Peyer's patch (tissue), 4 donors: ENCODE data around the gene HEXIM1.

Experiments
- CTCF ChIP-seq, 6 experiments: fragments of 450-650 bp in 4 of 6; fragments of 200-600 bp in 2 of 6; sonication (generic) in 1 of 6; IDR thresholded peaks; one replicate each; pipeline ENCODE4 v1.5.1; 2017 to 2019; ENCODE audit warnings: antibody characterized with exemption in 6 of 6, mild to moderate bottlenecking in 3 of 6, moderate library complexity in 1 of 6
- POLR2A ChIP-seq, 2 donors: fragments of 450-650 bp; IDR thresholded peaks; one replicate each; pipeline ENCODE4 v1.5.1; 2017; ENCODE audit warnings: antibody characterized with exemption in 2 of 2, mild to moderate bottlenecking in 2 of 2, moderate library complexity in 2 of 2

GRCh38 chr17:45123930-45124796, 24.1 kb upstream of the HEXIM1 start:
- no peak for TF ChIP-seq CTCF (IDR thresholded peaks at IDR 0.05)
- no peak for TF ChIP-seq POLR2A (IDR thresholded peaks at IDR 0.05)
